GM15510 (cell line): ENCODE measurements around the gene NEUROD1.
A peak's percentile ranks its signal among the peaks of the same experiment; 100 is the strongest.

Experiments
- POLR2A ChIP-seq: IDR thresholded peaks from 3 replicates; pipeline ENCODE4 v1.6.1; 2011; ENCODE audit warnings: borderline replicate concordance; ENCODE audit not compliant: insufficient read length; ENCODE audit errors: extremely low read depth

Gene NEUROD1

GRCh38 chr2:181657379-181657778, 22.9 kb downstream of the NEUROD1 start:
- TF ChIP-seq POLR2A: no peak

- TF ChIP-seq POLR2A: peak; percentile 18
These were observed 23.6 kb downstream of the NEUROD1 start, which contains the start of gene CERKL for GRCh38 chr2:181656450-181657291. Gene CERKL, minus strand, starts transcription at chr2:181657105. Its CDS starts 99 bp downstream, at chr2:181657006.

- TF ChIP-seq POLR2A: no peak
These were observed 24.8 kb downstream of the NEUROD1 start for GRCh38 chr2:181655519-181655918.

GRCh38 chr2:181649436-181649979, 30.8 kb downstream of the NEUROD1 start:
- TF ChIP-seq POLR2A: no peak

- no peak for TF ChIP-seq POLR2A
These were observed 31.7 kb downstream of the NEUROD1 start for GRCh38 chr2:181648478-181649155.

- TF ChIP-seq POLR2A: no peak
These were observed 33.8 kb downstream of the NEUROD1 start for GRCh38 chr2:181646415-181646987.

GRCh38 chr2:181643151-181643550, 37.2 kb downstream of the NEUROD1 start:
- no peak for TF ChIP-seq POLR2A

- no peak for TF ChIP-seq POLR2A
These were observed 38.2 kb downstream of the NEUROD1 start for GRCh38 chr2:181642086-181642485.

GRCh38 chr2:181639686-181640085, 40.6 kb downstream of the NEUROD1 start:
- no peak for TF ChIP-seq POLR2A

GRCh38 chr2:181632733-181633401, 47.5 kb downstream of the NEUROD1 start:
- no peak for TF ChIP-seq POLR2A

- no peak for TF ChIP-seq POLR2A
These were observed 51.4 kb downstream of the NEUROD1 start for GRCh38 chr2:181628590-181629585.

- no peak for TF ChIP-seq POLR2A
These were observed 52.8 kb downstream of the NEUROD1 start for GRCh38 chr2:181627545-181627944.

- TF ChIP-seq POLR2A: no peak
These were observed 53.6 kb downstream of the NEUROD1 start for GRCh38 chr2:181626671-181627070.
